Peyer's patch (tissue), 4 donors: ENCODE measurements around the gene FRMD7. TPM values are rescaled to one million over a fixed set of nuclear protein-coding genes. Genes with fewer than 3 reads are reported as not detected.

Source experiments
- DNase-seq, 3 donors: peaks; one replicate each; pipeline ENCODE4 v3.0.0-alpha.2; 2017 to 2019
- H3K27ac ChIP-seq, 4 donors: fragments of 200-600 bp; sonication (generic); one replicate each; pipeline ENCODE4 v1.5.1; 2016 to 2019
- H3K27me3 ChIP-seq, 2 donors: fragments of 200-600 bp; sonication (generic); one replicate each; pipeline ENCODE4 v1.5.1; 2019
- H3K36me3 ChIP-seq, 3 donors: fragments of 200-600 bp; sonication (generic); one replicate each; pipeline ENCODE4 v1.5.1; 2016 to 2019
- H3K4me1 ChIP-seq, 4 donors: fragments of 200-600 bp; sonication (generic); one replicate each; pipeline ENCODE4 v1.5.1; 2016 to 2019
- H3K4me3 ChIP-seq, 4 donors: fragments of 200-600 bp; sonication (generic); 1 replicate in 3 of 4; 2 replicates in 1 of 4; pipeline ENCODE4 v1.5.1; 2016 to 2019; ENCODE audit warnings: mild to moderate bottlenecking in 1 of 4
- H3K9me3 ChIP-seq, 4 donors: fragments of 200-600 bp; sonication (generic); one replicate each; pipeline ENCODE4 v1.5.1; 2016 to 2019; ENCODE audit warnings: mild to moderate bottlenecking in 1 of 4
- CTCF ChIP-seq, 6 experiments: fragments of 450-650 bp in 4 of 6; fragments of 200-600 bp in 2 of 6; sonication (generic) in 1 of 6; IDR thresholded peaks; one replicate each; pipeline ENCODE4 v1.5.1; 2017 to 2019; ENCODE audit warnings: antibody characterized with exemption in 6 of 6, mild to moderate bottlenecking in 3 of 6, moderate library complexity in 1 of 6
- POLR2A ChIP-seq, 2 donors: fragments of 450-650 bp; IDR thresholded peaks; one replicate each; pipeline ENCODE4 v1.5.1; 2017; ENCODE audit warnings: antibody characterized with exemption in 2 of 2, mild to moderate bottlenecking in 2 of 2, moderate library complexity in 2 of 2
- total RNA-seq, 4 donors: library from RNA; depleted of rRNA; stranded (reverse); fragments of >200 nt; gene quantifications; one replicate each; pipeline ENCODE4 v1.1.0, GENCODE V29; 2016

FRMD7 gene
- total RNA-seq, 4 donors from 2014 or later = not detected

GRCh38 chrX:132092439-132093065 is 35.3 kb downstream of the FRMD7 start:
- Histone ChIP-seq H3K4me1 (no peaks in the 10 kb centered on the region), H3K4me3 (no peak overlapping the region), H3K9me3 (no peaks in the 10 kb centered on the region), H3K27me3 (no peaks in the 10 kb centered on the region), H3K27ac (no peak overlapping the region), H3K36me3 (no peaks in the 10 kb centered on the region)
- peak; percentile 53 to 66 (median 60) for TF ChIP-seq CTCF (IDR thresholded peaks at IDR 0.05)
- no peak for TF ChIP-seq POLR2A (IDR thresholded peaks at IDR 0.05)
- peak in 2 of 3 donors; percentile 37 to 77 for DNase-seq

- no peak for DNase-seq
Measured at GRCh38 chrX:132090403-132091159, 37.2 kb downstream of the FRMD7 start.

GRCh38 chrX:132088864-132089263 is 39.0 kb downstream of the FRMD7 start:
- H3K4me1 ChIP-seq = no peaks in the 10 kb centered on the region
- H3K27ac ChIP-seq = no peak overlapping the region
- H3K36me3 ChIP-seq = no peaks in the 10 kb centered on the region
- no peak for DNase-seq
- no peaks in the 10 kb centered on the region for H3K9me3 ChIP-seq
- no peak for TF ChIP-seq CTCF (IDR thresholded peaks at IDR 0.05)
- no peak for TF ChIP-seq POLR2A (IDR thresholded peaks at IDR 0.05)
- no peak overlapping the region for H3K4me3 ChIP-seq
- H3K27me3 ChIP-seq = no peaks in the 10 kb centered on the region

More at GRCh38 chrX:132090403-132091159, 37.2 kb downstream of the FRMD7 start:
- Histone ChIP-seq H3K4me3 (no peak overlapping the region), H3K4me1 (no peaks in the 10 kb centered on the region), H3K9me3 (no peaks in the 10 kb centered on the region), H3K36me3 (no peaks in the 10 kb centered on the region), H3K27ac (no peak overlapping the region), H3K27me3 (no peaks in the 10 kb centered on the region)
- no peak for TF ChIP-seq CTCF (IDR thresholded peaks at IDR 0.05)

GRCh38 chrX:132086672-132087071 is 41.1 kb downstream of the FRMD7 start:
- no peaks in the 10 kb centered on the region for H3K36me3 ChIP-seq
- DNase-seq = no peak
- H3K27ac ChIP-seq = no peak overlapping the region
- no peak for TF ChIP-seq CTCF (IDR thresholded peaks at IDR 0.05)
- no peak for TF ChIP-seq POLR2A (IDR thresholded peaks at IDR 0.05)
- H3K4me3 ChIP-seq = no peak overlapping the region
- H3K4me1 ChIP-seq = no peaks in the 10 kb centered on the region
- H3K9me3 ChIP-seq = no peaks in the 10 kb centered on the region
- no peaks in the 10 kb centered on the region for H3K27me3 ChIP-seq

- Histone ChIP-seq H3K36me3 (no peaks in the 10 kb centered on the region), H3K4me3 (no peak overlapping the region), H3K9me3 (no peaks in the 10 kb centered on the region), H3K27me3 (no peaks in the 10 kb centered on the region), H3K27ac (no peak overlapping the region), H3K4me1 (no peaks in the 10 kb centered on the region)
- TF ChIP-seq CTCF (IDR thresholded peaks at IDR 0.05) (no peak), POLR2A (IDR thresholded peaks at IDR 0.05) (no peak)
- no peak for DNase-seq
Measured at GRCh38 chrX:132085786-132086185, 42.0 kb downstream of the FRMD7 start.
